CD4-positive, alpha-beta T cell (primary cell): Measurements from ENCODE around the gene DNAAF5. TPM values are rescaled to one million over a fixed set of nuclear protein-coding genes. Genes with fewer than 3 reads are reported as not detected.

ENCODE experiments used
- ATAC-seq: fragments of 200-7000 bp; cut with Tn5 transposase; one replicate; pipeline ENCODE4 v1.10.0; 2022; ENCODE audit warnings: mild to moderate bottlenecking; ENCODE audit not compliant: poor library complexity
- CTCF ChIA-PET: fragments of 350-600 bp; sonication (Branson Sonifier 250); formaldehyde crosslinking; loops from one replicate; lab custom pipeline; 2021; ENCODE audit warnings: antibody characterized with exemption, inconsistent platforms; lab: Charles Lee
- POLR2A ChIA-PET: fragments of 350-600 bp; sonication (Branson Sonifier 250); formaldehyde crosslinking; loops from one replicate; lab custom pipeline; 2021; ENCODE audit warnings: antibody characterized with exemption, inconsistent platforms; lab: Charles Lee
- DNase-seq, 14 experiments: peaks; one replicate each; pipeline ENCODE4 v3.0.0-alpha.2; 2013 to 2020; ENCODE audit warnings: mixed read lengths in 2 of 14
- H3K27ac ChIP-seq, 2 donors: one replicate each; pipeline versions ENCODE4 v1.5.1 to v1.7.0; 2013; ENCODE audit warnings: low read length in 2 of 2, low read depth in 1 of 2, mild to moderate bottlenecking in 1 of 2
- H3K27me3 ChIP-seq, 2 experiments: 1 replicate in 1 of 2; 2 replicates in 1 of 2; pipeline versions ENCODE4 v1.6.1 to v1.7.0; 2013; ENCODE audit warnings: low read length in 2 of 2, control low read depth in 1 of 2, mild to moderate bottlenecking in 1 of 2, moderate library complexity in 1 of 2; ENCODE audit not compliant: insufficient read depth in 2 of 2, control insufficient read depth in 1 of 2
- H3K36me3 ChIP-seq: one replicate; pipeline ENCODE4 v1.6.1; 2013; ENCODE audit warnings: low read length, control low read depth; ENCODE audit not compliant: insufficient read depth
- H3K4me1 ChIP-seq: one replicate; pipeline ENCODE4 v1.6.1; 2013; ENCODE audit warnings: low read length, control low read depth; ENCODE audit not compliant: insufficient read depth
- H3K4me3 ChIP-seq: one replicate; pipeline ENCODE4 v1.5.1; 2013; ENCODE audit warnings: mild to moderate bottlenecking, low read length, moderate library complexity
- H3K9me3 ChIP-seq, 2 experiments: 1 replicate in 1 of 2; 2 replicates in 1 of 2; pipeline versions ENCODE4 v1.6.1 to v1.7.0; 2013; ENCODE audit warnings: low read length in 2 of 2, mild to moderate bottlenecking in 2 of 2, control low read depth in 1 of 2, moderate library complexity in 1 of 2; ENCODE audit not compliant: control insufficient read depth in 1 of 2, insufficient read depth in 1 of 2
- H3K27ac Mint-ChIP-seq: one replicate; pipeline ENCODE4 v1.8.0; 2020; ENCODE audit warnings: mixed read lengths
- H3K27me3 Mint-ChIP-seq: one replicate; pipeline ENCODE4 v1.8.0; 2021; ENCODE audit warnings: mixed read lengths
- H3K36me3 Mint-ChIP-seq: one replicate; pipeline ENCODE4 v1.8.0; 2021; ENCODE audit warnings: low read depth, mixed read lengths
- H3K4me1 Mint-ChIP-seq: one replicate; pipeline ENCODE4 v1.8.0; 2021; ENCODE audit warnings: low read depth, mixed read lengths
- H3K4me3 Mint-ChIP-seq: one replicate; pipeline ENCODE4 v1.8.0; 2020; ENCODE audit warnings: mild to moderate bottlenecking, mixed read lengths
- H3K9me3 Mint-ChIP-seq: one replicate; pipeline ENCODE4 v1.8.0; 2020; ENCODE audit warnings: mixed read lengths
- CTCF ChIP-seq: fragments of 200-600 bp; IDR thresholded peaks from one replicate; pipeline ENCODE4 v1.8.0; 2022; ENCODE audit warnings: antibody characterized with exemption, mild to moderate bottlenecking
- intact Hi-C, 2 experiments: fragments of 100-400 bp; cut with DNase I in 1 of 2; cut with micrococcal nuclease in 1 of 2; formaldehyde crosslinking; loops; one replicate each; pipeline versions ENCODE4 v1.15.1 to v1.9.0; 2023 to 2025; cut with DNase I, micrococcal nuclease
- total RNA-seq, 174 experiments: library from RNA in 2 of 174; stranded (reverse) in 2 of 174; gene quantifications; one replicate each; pipeline ENCODE4 v1.2.3 and lab custom pipeline; 2021 to 2026

The DNAAF5 gene
- total RNA-seq, 2 experiments from 2014 or later, result 4.8 to 6.1 TPM

- no peak overlapping the region for H3K27ac Mint-ChIP-seq
- POLR2A ChIA-PET, result no interaction called here
- Histone ChIP-seq H3K36me3 (no peaks in the 10 kb centered on the region), H3K27me3 (no peaks in the 10 kb centered on the region), H3K9me3 (peaks cover 6 to 14% of the 10 kb centered on the region in 2 experiments), H3K27ac (no peak overlapping the region), H3K4me1 (no peaks in the 10 kb centered on the region), H3K4me3 (no peak overlapping the region)
- peaks cover 10% of the 10 kb centered on the region for H3K4me1 Mint-ChIP-seq
- CTCF ChIA-PET, result no interaction called here
- no peak overlapping the region for H3K4me3 Mint-ChIP-seq
- H3K9me3 Mint-ChIP-seq, result no peaks in the 10 kb centered on the region
- intact Hi-C loops, result no loop called here
- no peak for DNase-seq
- H3K36me3 Mint-ChIP-seq, result peaks cover 21% of the 10 kb centered on the region
- no peak for TF ChIP-seq CTCF
- no peak for ATAC-seq
- no peaks in the 10 kb centered on the region for H3K27me3 Mint-ChIP-seq
Measured at GRCh38 chr7:701086-701671, 25.3 kb upstream of the DNAAF5 start.

GRCh38 chr7:703049-703448 is 23.4 kb upstream of the DNAAF5 start:
- no peak for ATAC-seq
- CTCF ChIA-PET, result no interaction called here
- H3K9me3 Mint-ChIP-seq, result no peaks in the 10 kb centered on the region
- POLR2A ChIA-PET, result interaction anchor here (1.5 kb wide), 1 partner anchor 9 kb away, joined by 5 read pairs; no protein-coding TSS in a partner anchor
- peaks cover 6 to 14% of the 10 kb centered on the region in 2 experiments for H3K9me3 ChIP-seq
- H3K4me1 Mint-ChIP-seq, result peaks cover 10% of the 10 kb centered on the region
- no peaks in the 10 kb centered on the region for H3K4me1 ChIP-seq
- H3K27me3 ChIP-seq, result no peaks in the 10 kb centered on the region
- TF ChIP-seq CTCF, result no peak
- H3K36me3 Mint-ChIP-seq, result peaks cover 36% of the 10 kb centered on the region
- H3K27me3 Mint-ChIP-seq, result no peaks in the 10 kb centered on the region
- intact Hi-C loops, result no loop called here
- H3K27ac Mint-ChIP-seq, result no peak overlapping the region
- no peaks in the 10 kb centered on the region for H3K36me3 ChIP-seq
- H3K4me3 ChIP-seq, result no peak overlapping the region
- no peak overlapping the region for H3K27ac ChIP-seq
- DNase-seq, result no peak
- no peak overlapping the region for H3K4me3 Mint-ChIP-seq

- H3K27me3 ChIP-seq, result no peaks in the 10 kb centered on the region
- H3K4me3 Mint-ChIP-seq, result no peak overlapping the region
- ATAC-seq (no peak), DNase-seq (no peak)
- H3K36me3 ChIP-seq, result no peaks in the 10 kb centered on the region
- H3K4me3 ChIP-seq, result no peak overlapping the region
- POLR2A ChIA-PET, result interaction anchor here (0.6 to 1.2 kb wide), 2 partner anchors 38 to 221 kb away, joined by 3 to 4 read pairs; no protein-coding TSS in a partner anchor
- CTCF ChIA-PET, result no interaction called here
- H3K9me3 ChIP-seq, result peaks cover 6 to 14% of the 10 kb centered on the region in 2 experiments
- H3K9me3 Mint-ChIP-seq, result no peaks in the 10 kb centered on the region
- peaks cover 37% of the 10 kb centered on the region for H3K36me3 Mint-ChIP-seq
- no peak overlapping the region for H3K27ac ChIP-seq
- H3K27ac Mint-ChIP-seq, result no peak overlapping the region
- intact Hi-C loops, result no loop called here
- H3K27me3 Mint-ChIP-seq, result no peaks in the 10 kb centered on the region
- peaks cover 5% of the 10 kb centered on the region for H3K4me1 ChIP-seq
- no peak for TF ChIP-seq CTCF
- peaks cover 9% of the 10 kb centered on the region for H3K4me1 Mint-ChIP-seq
Measured at GRCh38 chr7:706721-707120, 19.8 kb upstream of the DNAAF5 start.
